ENCODE results near the gene BMPR1A. TPM values are rescaled to one million over a fixed set of nuclear protein-coding genes. Genes with fewer than 3 reads are reported as not detected.
A peak's percentile ranks its signal among the peaks of the same experiment; 100 is the strongest.

Gene BMPR1A
- total RNA-seq, 8 experiments from 2014 or later: 15.8 to 44.1 (median 27.9) TPM

GRCh38 chr10:86955501-86956194 lies 199.2 kb downstream of the BMPR1A start:
- 73% methylated on average over 3 of the region's 16 CpGs; no CpG with 5 or more reads in 9 of the 10 experiments for WGBS, 10 experiments
- peak overlapping the region; percentile 84 to 95 for H3K27ac ChIP-seq
- in situ Hi-C loops (cut with MboI; ENCODE audit: low pct_unique_long_range_greater_than_20kb in 2 of 9, low sequenced_read_pairs in 9 of 9, unreplicated experiment in 9 of 9): no loop called here
- peaks cover 60 to 71% of the 10 kb centered on the region in 2 donors for H3K4me1 ChIP-seq (replicated peaks in 1 of 2)
- ATAC-seq (replicated peaks in 6 of 8): no peak
- H3K4me3 ChIP-seq: no peak overlapping the region

- no peak for ATAC-seq (replicated peaks in 6 of 8)
- Histone ChIP-seq H3K4me3 (no peak overlapping the region), H3K27ac (peak overlapping the region; percentile 84 to 95), H3K4me1 (replicated peaks in 1 of 2) (peaks cover 66 to 76% of the 10 kb centered on the region in 2 donors)
- 33 to 100% (median 82%) methylated on average over 1 to 2 of the region's 7 CpGs; no CpG with 5 or more reads in 7 of the 10 experiments for WGBS, 10 experiments
- in situ Hi-C loops (cut with MboI; ENCODE audit: low pct_unique_long_range_greater_than_20kb in 2 of 9, low sequenced_read_pairs in 9 of 9, unreplicated experiment in 9 of 9): no loop called here
Observed at GRCh38 chr10:86956195-86956847, 199.9 kb downstream of the BMPR1A start.

GRCh38 chr10:86956848-86957448 lies 200.5 kb downstream of the BMPR1A start:
- Histone ChIP-seq H3K4me3 (no peak overlapping the region), H3K4me1 (replicated peaks in 1 of 2) (peaks cover 66 to 76% of the 10 kb centered on the region in 2 donors), H3K27ac (peak overlapping the region in 1 of 2 donors; percentile 95)
- in situ Hi-C loops (cut with MboI; ENCODE audit: low pct_unique_long_range_greater_than_20kb in 2 of 9, low sequenced_read_pairs in 9 of 9, unreplicated experiment in 9 of 9): no loop called here
- WGBS, 10 experiments: 40 to 100% (median 73%) methylated on average over 1 to 4 of the region's 7 CpGs; no CpG with 5 or more reads in 4 of the 10 experiments
- no peak for ATAC-seq (replicated peaks in 6 of 8)

GRCh38 chr10:86957471-86958115 lies 201.2 kb downstream of the BMPR1A start, which contains the start of gene MMRN2:
TSS of gene MMRN2 (minus strand) at chr10:86957615. CDS start at chr10:86957541, 74 bp downstream.
- Histone ChIP-seq H3K4me3 (peak within 1 kb of the TSS; percentile 19 to 45 (median 33)), H3K27ac (peak within 1 kb of the TSS; percentile 95 to 97), H3K4me1 (replicated peaks in 1 of 2) (peaks cover 66 to 76% of the 10 kb centered on the region in 2 donors)
- WGBS, 10 experiments: 70 to 100% (median 86%) methylated on average over 1 to 5 of the region's 9 CpGs; no CpG with 5 or more reads in 6 of the 10 experiments
- in situ Hi-C loops (cut with MboI; ENCODE audit: low pct_unique_long_range_greater_than_20kb in 2 of 9, low sequenced_read_pairs in 9 of 9, unreplicated experiment in 9 of 9): no loop called here
- ATAC-seq (replicated peaks in 6 of 8): no peak

- 100% methylated on average over 2 of the region's 22 CpGs; no CpG with 5 or more reads in 9 of the 10 experiments for WGBS, 10 experiments
- Histone ChIP-seq H3K4me3 (peak within 1 kb of the TSS; percentile 19 to 45 (median 33)), H3K27ac (peak within 1 kb of the TSS; percentile 95 to 97), H3K4me1 (replicated peaks in 1 of 2) (peaks cover 65 to 76% of the 10 kb centered on the region in 2 donors)
- peak in 7 of 8 experiments; percentile 1 to 70 (median 63) for ATAC-seq (replicated peaks in 6 of 8)
- in situ Hi-C loops (cut with MboI; ENCODE audit: low pct_unique_long_range_greater_than_20kb in 2 of 9, low sequenced_read_pairs in 9 of 9, unreplicated experiment in 9 of 9): no loop called here
Observed at GRCh38 chr10:86958116-86958900, 201.9 kb downstream of the BMPR1A start, which contains the start of gene SNCG. TSS of gene SNCG (plus strand) at chr10:86958599. CDS start at chr10:86958698, 99 bp downstream.

- WGBS, 10 experiments: 18 to 63% (median 46%) methylated on average over 2 of the region's 16 CpGs; no CpG with 5 or more reads in 7 of the 10 experiments
- ATAC-seq (replicated peaks in 6 of 8): peak in 7 of 8 experiments; percentile 10 to 57 (median 50)
- H3K27ac ChIP-seq: peak overlapping the region; percentile 95 to 97
- in situ Hi-C loops (cut with MboI; ENCODE audit: low pct_unique_long_range_greater_than_20kb in 2 of 9, low sequenced_read_pairs in 9 of 9, unreplicated experiment in 9 of 9): no loop called here
- peaks cover 56 to 67% of the 10 kb centered on the region in 2 donors for H3K4me1 ChIP-seq (replicated peaks in 1 of 2)
- H3K4me3 ChIP-seq: peak overlapping the region; percentile 19 to 45 (median 33)
Observed at GRCh38 chr10:86958901-86959736, 202.7 kb downstream of the BMPR1A start.

- no peak for ATAC-seq (replicated peaks in 6 of 8)
- in situ Hi-C loops (cut with MboI; ENCODE audit: low pct_unique_long_range_greater_than_20kb in 2 of 9, low sequenced_read_pairs in 9 of 9, unreplicated experiment in 9 of 9): no loop called here
- Histone ChIP-seq H3K27ac (peak overlapping the region; percentile 95 to 97), H3K4me3 (peak overlapping the region in 3 of 5 donors; percentile 33 to 45 (median 34)), H3K4me1 (replicated peaks in 1 of 2) (peaks cover 53 to 63% of the 10 kb centered on the region in 2 donors)
- 80% methylated on average over 1 of the region's 2 CpGs; no CpG with 5 or more reads in 9 of the 10 experiments for WGBS, 10 experiments
Observed at GRCh38 chr10:86959737-86960002, 203.3 kb downstream of the BMPR1A start.

GRCh38 chr10:86960003-86960862 lies 203.8 kb downstream of the BMPR1A start:
- Histone ChIP-seq H3K27ac (peak overlapping the region; percentile 95 to 97), H3K4me3 (peak overlapping the region in 2 of 5 donors; percentile 5 to 45), H3K4me1 (replicated peaks in 1 of 2) (peaks cover 47 to 58% of the 10 kb centered on the region in 2 donors)
- WGBS, 10 experiments: 14 to 88% (median 78%) methylated on average over 1 to 10 of the region's 37 CpGs; no CpG with 5 or more reads in 4 of the 10 experiments
- in situ Hi-C loops (cut with MboI; ENCODE audit: low pct_unique_long_range_greater_than_20kb in 2 of 9, low sequenced_read_pairs in 9 of 9, unreplicated experiment in 9 of 9): no loop called here
- ATAC-seq (replicated peaks in 6 of 8): peak; percentile 36 to 91 (median 48)

- peak in 1 of 8 experiments; percentile 10 for ATAC-seq (replicated peaks in 6 of 8)
- in situ Hi-C loops (cut with MboI; ENCODE audit: low pct_unique_long_range_greater_than_20kb in 2 of 9, low sequenced_read_pairs in 9 of 9, unreplicated experiment in 9 of 9): no loop called here
- Histone ChIP-seq H3K4me3 (peak overlapping the region in 2 of 5 donors; percentile 5 to 45), H3K4me1 (replicated peaks in 1 of 2) (peaks cover 45 to 54% of the 10 kb centered on the region in 2 donors), H3K27ac (peak overlapping the region; percentile 31 to 63)
- WGBS, 10 experiments: 0 to 92% (median 60%) methylated on average over 1 to 3 of the region's 9 CpGs; no CpG with 5 or more reads in 5 of the 10 experiments
Observed at GRCh38 chr10:86960863-86961434, 204.5 kb downstream of the BMPR1A start.

- in situ Hi-C loops (cut with MboI; ENCODE audit: low pct_unique_long_range_greater_than_20kb in 2 of 9, low sequenced_read_pairs in 9 of 9, unreplicated experiment in 9 of 9): no loop called here
- ATAC-seq (replicated peaks in 6 of 8): no peak
- Histone ChIP-seq H3K4me3 (no peak overlapping the region), H3K27ac (no peak overlapping the region), H3K4me1 (replicated peaks in 1 of 2) (peaks cover 45 to 54% of the 10 kb centered on the region in 2 donors)
- 30 to 100% (median 80%) methylated on average over 1 to 6 of the region's 12 CpGs; no CpG with 5 or more reads in 5 of the 10 experiments for WGBS, 10 experiments
Observed at GRCh38 chr10:86961481-86962091, 205.2 kb downstream of the BMPR1A start.

Measured in motor neuron (in vitro differentiated cells).